CD14-positive monocyte (primary cell): ENCODE results near the gene DIAPH1. TPM values are rescaled to one million over a fixed set of nuclear protein-coding genes. Genes with fewer than 3 reads are reported as not detected.
"Not testable (repeated sequence)": the region's sequence is repeated elsewhere in the genome, so short reads cannot be mapped to it uniquely, and the experiment has no call there.

Experiments
- DNase-seq, 3 donors: peaks; one replicate each; pipeline ENCODE4 v3.0.0-alpha.2; 2011 to 2022
- H2AFZ ChIP-seq: 2 replicates; pipeline ENCODE4 v1.6.0; 2012; ENCODE audit warnings: mild to moderate bottlenecking, low read depth, low read length, inconsistent platforms; ENCODE audit not compliant: insufficient read depth, poor library complexity, severe bottlenecking
- H3K27ac ChIP-seq, 2 donors: 1 replicate in 1 of 2; 2 replicates in 1 of 2; pipeline ENCODE4 v1.5.1; 2012 to 2013; ENCODE audit warnings: low read length in 2 of 2, control low read depth in 1 of 2, inconsistent platforms in 1 of 2, low read depth in 1 of 2, mild to moderate bottlenecking in 1 of 2
- H3K27me3 ChIP-seq, 2 donors: one replicate each; pipeline versions ENCODE4 v1.6.0 to v1.6.1; 2011 to 2013; ENCODE audit warnings: low read length in 2 of 2; ENCODE audit not compliant: control insufficient read depth in 2 of 2, insufficient read depth in 2 of 2
- H3K36me3 ChIP-seq, 2 donors: replicated peaks in 1 of 2; 1 replicate in 1 of 2; 2 replicates in 1 of 2; pipeline versions ENCODE4 v1.5.1 to v1.6.1; 2012 to 2013; ENCODE audit warnings: low read length in 2 of 2, control low read depth in 1 of 2, inconsistent platforms in 1 of 2, mild to moderate bottlenecking in 1 of 2; ENCODE audit not compliant: insufficient read depth in 2 of 2, control insufficient read depth in 1 of 2
- H3K4me1 ChIP-seq, 2 donors: 1 replicate in 1 of 2; 2 replicates in 1 of 2; pipeline versions ENCODE4 v1.5.1 to v1.6.1; 2012 to 2013; ENCODE audit warnings: low read length in 2 of 2, control low read depth in 1 of 2, inconsistent platforms in 1 of 2, mild to moderate bottlenecking in 1 of 2, moderate library complexity in 1 of 2; ENCODE audit not compliant: insufficient read depth in 2 of 2, control insufficient read depth in 1 of 2
- H3K4me2 ChIP-seq: replicated peaks from 2 replicates; pipeline ENCODE3; 2012; ENCODE audit warnings: low read length, moderate library complexity, mild to moderate bottlenecking; ENCODE audit not compliant: poor library complexity, severe bottlenecking; ENCODE audit errors: extremely low read depth
- H3K4me3 ChIP-seq, 3 experiments: fragments of 200-600 bp in 1 of 3; sonication (generic) in 1 of 3; replicated peaks in 1 of 3; 1 replicate in 2 of 3; 2 replicates in 1 of 3; pipeline ENCODE4 v1.5.1; 2011 to 2013; ENCODE audit warnings: low read length in 3 of 3, mild to moderate bottlenecking in 3 of 3, control low read depth in 2 of 3, low read depth in 2 of 3, inconsistent platforms in 1 of 3, moderate library complexity in 1 of 3
- H3K79me2 ChIP-seq: 2 replicates; pipeline ENCODE4 v1.6.0; 2012; ENCODE audit warnings: mild to moderate bottlenecking, control low read depth, inconsistent platforms, low read length, moderate library complexity; ENCODE audit not compliant: insufficient read depth
- H3K9ac ChIP-seq: 2 replicates; pipeline ENCODE4 v1.6.0; 2017; ENCODE audit warnings: low read length, mild to moderate bottlenecking; ENCODE audit not compliant: insufficient read depth, poor library complexity, severe bottlenecking
- H3K9me3 ChIP-seq, 2 donors: replicated peaks in 1 of 2; 1 replicate in 1 of 2; 2 replicates in 1 of 2; pipeline versions ENCODE4 v1.5.1 to v1.6.1; 2012 to 2013; ENCODE audit warnings: low read length in 2 of 2, control low read depth in 1 of 2; ENCODE audit not compliant: control insufficient read depth in 1 of 2, insufficient read depth in 1 of 2
- H4K20me1 ChIP-seq: 2 replicates; pipeline ENCODE4 v1.6.0; 2012; ENCODE audit warnings: mild to moderate bottlenecking, low read length, control low read depth, moderate library complexity; ENCODE audit not compliant: insufficient read depth
- H3K27ac Mint-ChIP-seq, 7 donors: one replicate each; pipeline ENCODE4 v1.8.0; 2020; ENCODE audit warnings: mild to moderate bottlenecking in 7 of 7, mixed read lengths in 7 of 7, moderate library complexity in 6 of 7, inconsistent platforms in 2 of 7
- H3K27me3 Mint-ChIP-seq, 3 donors: one replicate each; pipeline ENCODE4 v1.8.0; 2021 to 2022; ENCODE audit warnings: low read depth in 3 of 3, mild to moderate bottlenecking in 3 of 3, mixed read lengths in 3 of 3, moderate library complexity in 3 of 3, inconsistent platforms in 1 of 3
- H3K36me3 Mint-ChIP-seq, 2 donors: one replicate each; pipeline ENCODE4 v1.8.0; 2020; ENCODE audit warnings: mixed read lengths in 2 of 2, inconsistent platforms in 1 of 2, mild to moderate bottlenecking in 1 of 2
- H3K4me1 Mint-ChIP-seq: one replicate; pipeline ENCODE4 v1.8.0; 2020; ENCODE audit warnings: mild to moderate bottlenecking, mixed read lengths
- H3K4me3 Mint-ChIP-seq, 2 donors: one replicate each; pipeline ENCODE4 v1.8.0; 2020; ENCODE audit warnings: mild to moderate bottlenecking in 2 of 2, mixed read lengths in 2 of 2, moderate library complexity in 1 of 2
- H3K9me3 Mint-ChIP-seq, 7 donors: one replicate each; pipeline ENCODE4 v1.8.0; 2020 to 2022; ENCODE audit warnings: mixed read lengths in 7 of 7, mild to moderate bottlenecking in 6 of 7, moderate library complexity in 6 of 7, inconsistent platforms in 2 of 7
- CTCF ChIP-seq: fragments of 200-600 bp; IDR thresholded peaks from one replicate; pipeline ENCODE4 v1.8.0; 2022; ENCODE audit warnings: antibody characterized with exemption, mild to moderate bottlenecking
- WGBS: methylation state at CpG from one replicate; pipeline ENCODE4 v1.1.5; 2013; ENCODE audit warnings: missing lambda C conversion rate; ENCODE audit not compliant: insufficient coverage; 5-methylcytosine and 5-hydroxymethylcytosine counted together
- intact Hi-C, 2 donors: fragments of 100-400 bp; cut with micrococcal nuclease; formaldehyde crosslinking; loops; one replicate each; pipeline versions ENCODE4 v1.15.0 to v1.15.1; 2023
- polyA plus RNA-seq, 3 donors: library from polyadenylated mRNA; depleted of rRNA in 1 of 3; unstranded in 2 of 3; stranded (reverse) in 1 of 3; fragments of 300-500 nt in 2 of 3; fragments of >200 nt in 1 of 3; fragmentation: Illumina TruSeq in 2 of 3; gene quantifications; 1 replicate in 2 of 3; 2 replicates in 1 of 3; pipeline ENCODE4 v1.2.3, GENCODE V29; 2012 to 2021

The DIAPH1 gene
- polyA plus RNA-seq, 3 donors = 60.2 to 140 (median 98.6) TPM

GRCh38 chr5:141611289-141611688, 7.5 kb downstream of the DIAPH1 start:
- Histone ChIP-seq H3K36me3 (peaks cover 4 to 14% of the 10 kb centered on the region in 2 donors), H3K79me2 (peaks cover 100% of the 10 kb centered on the region), H3K27ac (peak overlapping the region in 1 of 2 donors; percentile 68), H3K27me3 (no peaks in the 10 kb centered on the region), H3K4me2 (no peak overlapping the region), H3K9ac (no peak overlapping the region), H3K9me3 (no peaks in the 10 kb centered on the region), H3K4me3 (no peak overlapping the region), H4K20me1 (peaks cover 40% of the 10 kb centered on the region), H2AFZ (no peak overlapping the region), H3K4me1 (peaks cover 86 to 93% of the 10 kb centered on the region in 2 donors)
- DNase-seq = no peak
- H3K36me3 Mint-ChIP-seq = peaks cover 22 to 49% of the 10 kb centered on the region in 2 donors
- H3K27me3 Mint-ChIP-seq = no peaks in the 10 kb centered on the region
- peak overlapping the region; percentile 11 to 83 (median 44) for H3K27ac Mint-ChIP-seq
- intact Hi-C loops = no loop called here
- no peak overlapping the region for H3K4me3 Mint-ChIP-seq
- WGBS = 75% methylated on average over 1 of the region's 3 CpGs
- H3K4me1 Mint-ChIP-seq = peaks cover 84% of the 10 kb centered on the region
- no peak for TF ChIP-seq CTCF
- peaks cover 0 to 3% (median 0%) of the 10 kb centered on the region in 7 donors for H3K9me3 Mint-ChIP-seq

- Histone ChIP-seq H3K79me2 (peaks cover 98% of the 10 kb centered on the region), H3K36me3 (peaks cover 4 to 14% of the 10 kb centered on the region in 2 donors), H4K20me1 (peaks cover 30% of the 10 kb centered on the region), H3K27ac (peak overlapping the region; percentile 68 to 97), H3K4me1 (peaks cover 85 to 97% of the 10 kb centered on the region in 2 donors), H3K4me2 (peak overlapping the region; percentile 4), H3K4me3 (peak overlapping the region in 1 of 3 experiments; percentile 9)
- H2AFZ ChIP-seq, H3K9me3 Mint-ChIP-seq, intact Hi-C loops, H3K9me3 ChIP-seq, DNase-seq, H3K27me3 ChIP-seq, H3K27me3 Mint-ChIP-seq, H3K9ac ChIP-seq: not testable (repeated sequence)
- Mint-ChIP-seq H3K4me3 (peak overlapping the region in 1 of 2 donors; percentile 46), H3K4me1 (peaks cover 85% of the 10 kb centered on the region), H3K27ac (peak overlapping the region; percentile 79 to 100 (median 86)), H3K36me3 (peaks cover 18 to 44% of the 10 kb centered on the region in 2 donors)
- WGBS = 84% methylated on average over 5 of the region's 7 CpGs
Observed at GRCh38 chr5:141609921-141610320, 8.9 kb downstream of the DIAPH1 start.
